Stimulated activated CD4-positive, alpha-beta T cell treated with anti-CD3 and anti-CD28 coated beads, Interleukin-15, amount 100 ng/mL, for 24 hours (primary cell): Measurements from ENCODE around the gene CCDC122.
A peak's percentile ranks its signal among the peaks of the same experiment; 100 is the strongest.
"Not testable (repeated sequence)": the region's sequence is repeated elsewhere in the genome, so short reads cannot be mapped to it uniquely, and the experiment has no call there.

Source experiments
- DNase-seq: peaks from one replicate; pipeline ENCODE4 v3.0.0-alpha.2; 2020

CCDC122 gene

GRCh38 chr13:43876366-43876765 lies 3.2 kb downstream of the CCDC122 start:
- no peak for DNase-seq

- no peak for DNase-seq
Measured at GRCh38 chr13:43874504-43875092, 4.9 kb downstream of the CCDC122 start.

DNA sequence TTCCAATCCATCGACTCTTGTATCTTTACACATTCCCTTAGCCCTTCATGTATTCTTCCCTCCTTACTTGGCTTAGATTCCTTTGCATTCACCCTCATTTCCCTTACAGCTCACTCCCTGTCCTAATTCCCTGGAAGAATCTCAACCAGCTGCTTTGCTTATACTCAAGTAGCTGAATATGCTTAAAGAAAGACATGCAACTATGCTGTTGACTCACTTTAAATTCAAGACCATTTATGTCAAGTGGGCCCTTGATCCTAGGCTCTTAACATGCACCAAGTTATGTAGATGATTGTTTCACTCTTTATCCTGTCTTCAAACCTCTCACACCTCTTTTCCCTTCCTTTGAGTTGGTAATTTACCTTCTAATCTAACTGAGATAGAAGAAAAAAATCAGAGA lies 7.4 kb downstream of the CCDC122 start:
- DNase-seq: no peak

- no peak for DNase-seq
Measured at GRCh38 chr13:43865892-43866291, 13.6 kb downstream of the CCDC122 start.

- no peak for DNase-seq
Measured at GRCh38 chr13:43864921-43865320, 14.6 kb downstream of the CCDC122 start.

DNA sequence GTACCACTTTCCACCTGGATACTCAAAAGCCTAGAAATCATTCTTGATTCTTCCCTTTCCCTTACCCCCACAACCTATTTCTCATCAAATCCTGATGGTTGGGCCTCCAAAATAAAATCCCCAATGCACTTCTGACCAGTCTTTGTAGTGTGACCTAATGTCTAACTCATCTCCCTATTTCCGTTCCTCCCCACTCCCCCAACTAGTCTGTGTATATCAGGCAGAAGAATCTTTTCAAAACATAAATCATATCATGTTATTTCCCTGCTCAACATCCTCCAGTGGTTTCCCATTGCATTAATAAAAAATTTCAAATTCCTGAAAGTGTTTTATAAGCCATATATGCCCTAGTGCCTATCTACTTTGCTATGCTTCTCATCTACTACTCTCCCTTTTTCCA lies 17.7 kb downstream of the CCDC122 start:
- DNase-seq: no peak

DNA sequence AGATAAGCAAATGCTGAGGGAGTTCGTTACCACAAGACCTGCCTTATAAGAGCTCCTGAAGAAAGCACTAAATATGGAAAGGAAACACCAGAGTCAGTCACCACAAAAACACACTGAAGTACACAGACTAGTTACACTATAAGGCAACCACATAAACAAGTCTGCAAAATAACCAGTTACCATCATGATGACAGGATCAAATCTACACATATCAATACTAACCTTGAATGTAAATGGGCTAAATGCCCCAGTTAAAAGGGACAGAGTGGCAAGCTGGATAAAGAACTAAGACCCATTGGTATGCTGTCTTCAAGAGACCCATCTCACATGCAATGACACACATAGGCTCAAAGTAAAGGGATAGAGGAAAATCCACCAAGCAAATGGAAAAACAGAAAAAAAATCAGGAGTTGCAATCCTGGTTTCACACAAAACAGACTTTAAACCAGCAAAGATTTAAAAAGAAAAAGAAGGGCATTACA lies 26.6 kb downstream of the CCDC122 start:
- DNase-seq: no peak

GRCh38 chr13:43850873-43851272 lies 28.7 kb downstream of the CCDC122 start:
- no peak for DNase-seq

- no peak for DNase-seq
Measured at GRCh38 chr13:43848001-43848649, 31.4 kb downstream of the CCDC122 start.

DNA sequence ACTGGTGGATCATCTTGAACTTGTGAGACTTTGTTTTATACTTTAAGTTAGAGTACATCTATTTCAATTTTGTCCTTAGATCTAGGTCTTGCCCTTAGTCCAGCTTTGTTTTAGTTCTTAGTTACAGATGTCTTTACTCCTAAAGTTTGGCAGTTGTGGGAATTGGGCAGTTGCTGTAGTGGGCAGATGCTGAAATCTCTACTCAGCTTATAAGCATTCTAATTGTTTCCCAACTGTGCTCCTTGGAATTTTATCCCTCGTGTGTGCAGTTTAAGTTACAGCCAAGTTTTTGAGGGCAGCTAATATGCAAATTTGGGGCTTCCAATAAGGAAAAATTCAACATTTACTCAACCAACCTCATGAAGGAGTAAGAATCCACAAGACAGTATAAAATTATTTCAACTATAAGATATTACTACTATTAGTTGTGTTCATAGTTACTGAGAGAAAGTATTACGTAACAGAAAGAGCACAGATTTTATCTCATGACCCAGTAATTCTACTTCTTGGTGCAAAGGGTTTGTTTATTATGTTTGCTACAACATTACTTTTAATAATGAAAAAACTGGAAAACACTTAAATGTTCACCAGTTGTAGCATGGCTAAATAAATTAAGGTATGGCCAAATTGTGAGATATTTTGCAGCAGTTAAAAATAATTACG lies 32.9 kb downstream of the CCDC122 start:
- no peak for DNase-seq

GRCh38 chr13:43838909-43839308 lies 40.6 kb downstream of the CCDC122 start:
- DNase-seq: no peak

DNA sequence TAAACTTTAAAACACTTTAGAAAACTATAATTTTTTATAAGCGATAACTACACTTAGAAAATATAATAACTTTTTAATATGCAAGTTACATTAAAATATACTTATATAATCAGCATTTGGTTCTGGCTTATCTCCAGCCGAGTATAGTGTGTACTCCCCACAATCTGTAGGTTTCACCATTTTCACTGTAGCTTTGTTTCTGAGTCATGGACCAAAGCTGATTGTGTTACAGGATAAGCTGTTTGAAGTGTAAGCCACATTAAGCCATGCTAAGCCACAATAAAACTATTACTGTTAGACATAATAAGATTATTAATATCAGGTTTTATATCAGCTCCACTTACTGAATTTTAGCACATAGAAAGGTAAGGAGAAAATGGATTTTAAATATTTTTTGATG lies 43.8 kb downstream of the CCDC122 start:
- no peak for DNase-seq

- DNase-seq: no peak
Measured at GRCh38 chr13:43831088-43831487, 48.5 kb downstream of the CCDC122 start.

- no peak for DNase-seq
Measured at GRCh38 chr13:43830497-43830881, 49.1 kb downstream of the CCDC122 start.

- not testable (repeated sequence) for DNase-seq
Measured at GRCh38 chr13:43824656-43825055, 54.9 kb downstream of the CCDC122 start.

GRCh38 chr13:43822969-43823368 lies 56.6 kb downstream of the CCDC122 start:
- no peak for DNase-seq

- no peak for DNase-seq
Measured at GRCh38 chr13:43816401-43816889, 63.1 kb downstream of the CCDC122 start.

DNA sequence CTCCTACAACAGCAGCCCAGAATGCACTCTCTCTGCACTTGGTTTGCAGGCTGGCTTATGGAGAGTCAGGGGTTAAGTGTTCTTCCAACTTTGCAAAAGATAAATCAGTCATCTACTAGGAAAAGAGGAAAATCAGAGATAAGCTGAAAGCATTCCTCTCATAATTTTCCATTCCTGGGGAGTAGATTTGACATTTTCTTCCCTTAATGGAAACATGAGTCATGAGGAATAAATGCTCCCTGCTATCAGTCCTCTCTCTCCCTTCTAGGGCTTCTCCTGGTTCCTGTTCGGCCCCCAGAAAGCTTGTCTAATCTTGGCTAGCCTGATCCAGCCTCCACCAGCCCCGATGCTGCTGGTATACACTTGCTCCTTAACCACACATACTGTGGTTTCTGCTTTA lies 64.3 kb downstream of the CCDC122 start:
- no peak for DNase-seq

- no peak for DNase-seq
Measured at GRCh38 chr13:43808676-43809075, 70.9 kb downstream of the CCDC122 start.

DNA sequence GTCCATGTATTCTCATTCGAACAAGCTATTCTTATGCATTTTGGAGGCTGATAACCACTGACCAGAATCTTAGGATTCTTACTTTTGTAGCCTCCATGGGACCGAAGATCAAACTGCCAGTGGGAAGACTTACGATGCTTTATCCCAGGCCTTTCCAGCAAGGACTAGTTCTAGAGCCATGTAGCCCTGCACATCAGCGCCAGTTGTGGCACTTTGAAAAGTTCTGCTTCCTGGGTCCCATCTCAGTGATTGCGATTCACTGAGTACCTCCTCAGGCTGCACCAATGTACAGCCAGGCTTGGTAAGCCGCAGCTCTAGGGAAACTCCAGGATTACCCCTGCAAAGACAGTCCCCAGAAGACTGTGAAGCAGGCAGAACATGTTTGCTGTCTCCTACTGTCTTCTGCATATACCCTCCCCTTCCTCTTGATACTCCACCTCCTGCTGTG lies 73.8 kb downstream of the CCDC122 start:
- no peak for DNase-seq

DNA sequence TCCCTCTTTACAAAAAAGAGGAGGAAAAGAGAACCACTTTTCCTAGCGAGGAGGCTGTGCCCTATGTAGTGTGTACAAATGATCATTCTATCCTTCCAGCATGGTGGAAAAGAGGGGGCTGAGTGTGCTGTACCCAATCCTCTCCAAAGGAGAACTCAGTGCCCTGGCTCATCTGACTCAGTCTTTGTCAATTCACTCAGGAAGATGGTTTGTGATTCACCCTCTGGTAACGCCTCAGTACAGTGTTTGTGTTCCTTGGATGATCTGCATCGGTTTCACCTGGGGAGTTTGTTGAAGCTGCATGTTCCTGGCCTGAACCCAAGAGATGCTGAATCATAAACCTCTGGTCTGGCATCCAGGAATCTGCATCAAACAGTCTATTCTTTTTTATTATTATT lies 74.5 kb downstream of the CCDC122 start:
- DNase-seq: peak; percentile 35

DNA sequence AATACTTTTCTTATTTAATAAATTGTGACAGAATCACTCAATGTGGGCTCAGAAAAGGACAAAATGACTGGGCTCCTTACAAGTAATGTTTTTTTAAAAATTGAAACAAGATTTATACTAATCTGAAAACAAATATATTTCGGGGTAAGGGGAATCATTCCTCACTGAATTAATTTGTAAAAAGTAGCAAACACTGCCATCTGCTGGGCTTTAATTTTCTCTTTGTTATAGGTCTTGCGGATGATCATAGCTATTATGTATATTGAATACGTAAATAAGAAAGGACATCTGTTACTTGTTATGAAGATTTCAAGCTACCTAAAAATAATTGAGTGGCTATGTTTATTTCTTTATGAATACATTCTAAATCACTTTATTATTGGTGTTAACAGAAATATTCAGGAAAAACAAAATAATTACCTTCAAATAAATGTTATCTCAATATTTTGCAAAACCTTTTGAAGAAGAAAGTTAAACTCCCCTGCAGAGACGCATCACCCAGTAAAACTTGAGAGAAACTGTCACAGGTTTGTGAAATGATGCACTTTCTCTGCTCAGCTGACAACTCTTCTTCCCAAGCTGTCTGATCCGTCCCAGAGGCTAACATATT lies 75.0 kb downstream of the CCDC122 start:
- DNase-seq: no peak

- DNase-seq: no peak
Measured at GRCh38 chr13:43802511-43802910, 77.0 kb downstream of the CCDC122 start.

GRCh38 chr13:43800828-43801227 lies 78.7 kb downstream of the CCDC122 start:
- no peak for DNase-seq
